ENCODE measurements around the gene OSER1. TPM values are rescaled to one million over a fixed set of nuclear protein-coding genes. Genes with fewer than 3 reads are reported as not detected.

OSER1 gene
- total and polyA plus RNA-seq, 2 of the 8 experiments (the other 6 are each of a cell fraction or from before 2014, with no cell fraction given): 24.5 to 31.8 TPM

GRCh38 chr20:44235702-44236101, 25.1 kb upstream of the OSER1 start (continued):
- TF ChIP-seq CHD7 (IDR thresholded peaks at IDR 0.05; ENCODE audit: insufficient replicate concordance, low read length) (no peak), RNF2 (IDR thresholded peaks at IDR 0.05; ENCODE audit: borderline replicate concordance, low read depth, low read length, missing control alignments, poor library complexity, severe bottlenecking) (no peak), USF2 (IDR thresholded peaks at IDR 0.05; ENCODE audit: low read length) (no peak), TBP (IDR thresholded peaks at IDR 0.05; ENCODE audit: low read depth, low read length) (no peak), TAF7 (optimal IDR thresholded peaks at IDR 0.05; ENCODE audit: borderline replicate concordance, low read depth, low read length) (no peak), ASH2L (IDR thresholded peaks at IDR 0.05; ENCODE audit: low read length) (no peak), SP1 (IDR thresholded peaks at IDR 0.05; ENCODE audit: low read depth, low read length) (no peak), CHD2 (IDR thresholded peaks at IDR 0.05; ENCODE audit: low read length) (no peak), GABPA (IDR thresholded peaks at IDR 0.05; ENCODE audit: borderline replicate concordance, insufficient read depth, low read length) (no peak)
